Mesendoderm (in vitro differentiated cells): ENCODE results near the gene LMF1.
A peak's percentile ranks its signal among the peaks of the same experiment; 100 is the strongest.

Experiments
- DNase-seq: peaks from one replicate; pipeline ENCODE4 v3.0.0; 2013
- H2AK5ac ChIP-seq: 2 replicates; pipeline ENCODE4 v1.6.1; 2013; ENCODE audit warnings: low read length, inconsistent platforms
- H2BK120ac ChIP-seq: 2 replicates; pipeline ENCODE4 v1.6.1; 2013; ENCODE audit warnings: low read depth, mild to moderate bottlenecking, low read length, moderate library complexity, mixed read lengths
- H2BK15ac ChIP-seq: replicated peaks from 2 replicates; pipeline ENCODE4 v1.6.1; 2013; ENCODE audit warnings: low read depth, mild to moderate bottlenecking, moderate library complexity
- H2BK5ac ChIP-seq: 2 replicates; pipeline ENCODE4 v1.6.1; 2013; ENCODE audit warnings: low read length, inconsistent platforms
- H3K18ac ChIP-seq: 2 replicates; pipeline ENCODE4 v1.6.1; 2013; ENCODE audit warnings: mild to moderate bottlenecking, low read length, mixed read lengths
- H3K23ac ChIP-seq: one replicate; pipeline ENCODE4 v1.6.1; 2013; ENCODE audit warnings: low read length
- H3K27ac ChIP-seq: 2 replicates; pipeline ENCODE4 v1.5.1; 2013; ENCODE audit warnings: low read depth, mild to moderate bottlenecking, inconsistent platforms, low read length, moderate library complexity
- H3K27me3 ChIP-seq: 2 replicates; pipeline ENCODE4 v1.6.1; 2013; ENCODE audit warnings: low read length, control low read depth, mild to moderate bottlenecking, inconsistent platforms; ENCODE audit not compliant: insufficient read depth, poor library complexity
- H3K36me3 ChIP-seq: 2 replicates; pipeline ENCODE4 v1.6.1; 2013; ENCODE audit warnings: low read length, inconsistent platforms; ENCODE audit not compliant: control insufficient read depth, insufficient read depth
- H3K4ac ChIP-seq: one replicate; pipeline ENCODE4 v1.6.1; 2013; ENCODE audit warnings: low read depth, mild to moderate bottlenecking, low read length, moderate library complexity
- H3K4me1 ChIP-seq: 2 replicates; pipeline ENCODE4 v1.6.1; 2013; ENCODE audit warnings: low read depth, low read length, inconsistent platforms; ENCODE audit not compliant: control insufficient read depth
- H3K4me2 ChIP-seq: 2 replicates; pipeline ENCODE4 v1.6.1; 2013; ENCODE audit warnings: low read length
- H3K4me3 ChIP-seq: 2 replicates; pipeline ENCODE4 v1.5.1; 2013; ENCODE audit warnings: mild to moderate bottlenecking, low read length
- H3K56ac ChIP-seq: one replicate; pipeline ENCODE4 v1.6.1; 2013; ENCODE audit warnings: low read length
- H3K79me1 ChIP-seq: 2 replicates; pipeline ENCODE4 v1.6.1; 2013; ENCODE audit warnings: low read length, inconsistent platforms
- H3K79me2 ChIP-seq: 2 replicates; pipeline ENCODE4 v1.6.1; 2013; ENCODE audit warnings: mild to moderate bottlenecking, low read length; ENCODE audit not compliant: control insufficient read depth, insufficient read depth
- H3K9ac ChIP-seq: 2 replicates; pipeline ENCODE4 v1.6.1; 2013; ENCODE audit warnings: low read length, inconsistent platforms
- H4K5ac ChIP-seq: one replicate; pipeline ENCODE4 v1.6.1; 2013; ENCODE audit warnings: low read length
- H4K8ac ChIP-seq: one replicate; pipeline ENCODE4 v1.6.1; 2013; ENCODE audit warnings: low read depth, mild to moderate bottlenecking, control low read depth, low read length, moderate library complexity
- WGBS: extraction: QIAGEN DNeasy Blood & Tissue Kit; methylation state at CpG from one replicate; pipeline ENCODE4 v1.1.7; 2013; ENCODE audit warnings: low lambda C conversion rate, missing lambda C conversion rate; ENCODE audit not compliant: insufficient coverage; ENCODE audit errors: extremely low coverage; 5-methylcytosine and 5-hydroxymethylcytosine counted together

Gene LMF1

DNA sequence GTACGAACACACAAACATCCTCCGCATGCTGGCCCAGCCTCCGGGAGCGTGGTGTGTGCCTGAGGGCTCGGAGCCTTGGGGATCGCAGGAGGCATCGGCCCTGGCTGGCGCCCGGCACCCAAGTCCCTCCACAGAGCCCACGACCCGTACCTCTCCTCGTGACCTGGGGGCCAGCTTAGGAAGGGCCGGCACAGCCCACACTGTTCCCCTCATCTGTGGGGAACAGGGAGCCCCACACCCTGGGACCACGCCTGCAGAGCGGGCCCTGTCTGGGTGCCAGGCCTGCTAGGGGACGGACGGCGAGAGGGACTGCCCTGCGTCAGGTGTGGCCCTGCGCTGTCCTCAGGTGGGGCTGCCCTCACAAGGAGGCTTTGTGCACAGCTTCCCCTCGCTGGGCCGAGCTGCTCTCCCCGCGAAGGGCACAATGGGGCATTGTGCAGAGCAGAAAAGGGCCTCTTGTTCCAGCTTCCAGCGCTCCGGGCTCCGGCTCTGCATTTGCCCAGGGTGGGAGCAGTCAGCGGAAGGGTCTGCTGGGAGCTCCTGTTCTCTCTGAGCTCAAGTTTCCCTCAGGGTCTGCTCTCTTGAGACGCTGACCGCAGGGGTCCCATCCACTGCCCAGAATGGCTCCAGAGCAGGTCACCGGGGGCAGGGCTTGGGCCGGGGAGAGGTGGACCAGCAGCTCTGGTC, 1.7 kb upstream of the LMF1 start:
- no peak overlapping the region for H3K18ac ChIP-seq
- H2BK120ac ChIP-seq: no peak overlapping the region
- no peaks in the 10 kb centered on the region for H3K4me1 ChIP-seq
- H2BK5ac ChIP-seq: no peak overlapping the region
- H2AK5ac ChIP-seq: no peak overlapping the region
- H3K4me2 ChIP-seq: no peak overlapping the region
- H3K27ac ChIP-seq: no peak overlapping the region
- H3K4me3 ChIP-seq: no peak overlapping the region
- no peak for DNase-seq
- H3K56ac ChIP-seq: no peak overlapping the region
- no peak overlapping the region for H3K9ac ChIP-seq
- WGBS: no CpG with 5 or more reads among the region's 32 CpGs
- no peak overlapping the region for H3K23ac ChIP-seq
- no peak overlapping the region for H2BK15ac ChIP-seq
- H3K79me1 ChIP-seq: peaks cover 3% of the 10 kb centered on the region
- no peaks in the 10 kb centered on the region for H3K79me2 ChIP-seq
- no peak overlapping the region for H4K8ac ChIP-seq
- H4K5ac ChIP-seq: no peak overlapping the region
- H3K36me3 ChIP-seq: no peaks in the 10 kb centered on the region
- H3K4ac ChIP-seq: no peak overlapping the region
- H3K27me3 ChIP-seq: no peaks in the 10 kb centered on the region

DNA sequence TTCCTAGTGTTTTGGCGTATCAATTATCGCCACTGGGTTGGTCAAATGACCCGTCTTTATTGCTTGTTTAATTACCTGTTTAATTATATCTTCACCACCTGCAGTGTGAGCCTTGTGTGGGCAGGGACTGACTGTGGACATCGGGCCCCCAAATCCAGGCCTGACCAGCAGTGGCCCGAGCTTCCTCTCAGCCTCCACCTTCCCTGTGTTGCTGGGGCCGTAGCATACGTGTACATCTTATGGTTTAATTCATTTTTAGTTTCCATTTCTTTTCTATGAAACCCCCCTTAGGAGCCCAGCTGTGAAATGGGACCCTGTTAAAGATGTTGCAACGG, 1.2 kb upstream of the LMF1 start:
- H3K4me2 ChIP-seq: no peak overlapping the region
- no peak overlapping the region for H3K4ac ChIP-seq
- no peak overlapping the region for H2BK120ac ChIP-seq
- no peak overlapping the region for H4K5ac ChIP-seq
- H3K27ac ChIP-seq: no peak overlapping the region
- H3K23ac ChIP-seq: no peak overlapping the region
- H2BK5ac ChIP-seq: no peak overlapping the region
- H3K79me1 ChIP-seq: peaks cover 3% of the 10 kb centered on the region
- no peaks in the 10 kb centered on the region for H3K4me1 ChIP-seq
- no peak overlapping the region for H3K4me3 ChIP-seq
- H2AK5ac ChIP-seq: no peak overlapping the region
- no CpG with 5 or more reads among the region's 8 CpGs for WGBS
- no peak overlapping the region for H3K9ac ChIP-seq
- no peaks in the 10 kb centered on the region for H3K27me3 ChIP-seq
- no peaks in the 10 kb centered on the region for H3K36me3 ChIP-seq
- DNase-seq: no peak
- no peak overlapping the region for H3K18ac ChIP-seq
- no peaks in the 10 kb centered on the region for H3K79me2 ChIP-seq
- H3K56ac ChIP-seq: no peak overlapping the region
- H4K8ac ChIP-seq: no peak overlapping the region
- no peak overlapping the region for H2BK15ac ChIP-seq

DNA sequence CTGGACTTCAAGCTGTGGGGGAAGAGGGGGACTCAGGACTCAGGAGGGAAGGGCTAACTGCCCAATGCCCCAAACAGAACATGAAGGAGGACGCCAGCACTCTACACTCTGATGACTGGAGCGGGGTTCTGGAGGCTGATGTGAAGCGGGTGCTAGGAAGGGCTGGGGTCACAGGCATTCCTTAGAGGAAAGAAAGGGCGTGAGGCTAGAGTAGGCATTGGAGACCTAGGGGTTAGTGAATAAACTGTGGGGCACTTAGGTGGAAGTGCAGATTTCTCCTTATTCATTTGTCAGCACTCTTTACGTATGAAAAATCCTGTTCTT, 760 bp upstream of the LMF1 start:
- Histone ChIP-seq H3K79me2 (no peaks in the 10 kb centered on the region), H3K27me3 (no peaks in the 10 kb centered on the region), H3K23ac (no peak overlapping the region), H3K79me1 (peaks cover 3% of the 10 kb centered on the region), H3K4me3 (no peak overlapping the region), H2AK5ac (no peak overlapping the region), H2BK5ac (no peak overlapping the region), H3K36me3 (no peaks in the 10 kb centered on the region), H4K5ac (no peak overlapping the region), H3K4me2 (no peak overlapping the region), H2BK15ac (no peak overlapping the region), H3K4me1 (no peaks in the 10 kb centered on the region), H4K8ac (no peak overlapping the region), H3K9ac (peak overlapping the region; percentile 39), H3K4ac (no peak overlapping the region), H3K27ac (no peak overlapping the region), H2BK120ac (no peak overlapping the region), H3K18ac (no peak overlapping the region), H3K56ac (no peak overlapping the region)
- no CpG with 5 or more reads among the region's 5 CpGs for WGBS
- no peak for DNase-seq

GRCh38 chr16:970386-970765, 408 bp downstream of the LMF1 start:
- H3K4me3 ChIP-seq: peak overlapping the region; percentile 64
- no peak overlapping the region for H2AK5ac ChIP-seq
- H3K79me2 ChIP-seq: no peaks in the 10 kb centered on the region
- H3K23ac ChIP-seq: peak overlapping the region; percentile 45
- H3K79me1 ChIP-seq: peaks cover 3% of the 10 kb centered on the region
- H3K36me3 ChIP-seq: no peaks in the 10 kb centered on the region
- H3K4me2 ChIP-seq: peak overlapping the region; percentile 66
- no peak overlapping the region for H4K5ac ChIP-seq
- no peak for DNase-seq
- no peak overlapping the region for H2BK15ac ChIP-seq
- peak overlapping the region; percentile 89 for H3K9ac ChIP-seq
- no peak overlapping the region for H4K8ac ChIP-seq
- H2BK5ac ChIP-seq: no peak overlapping the region
- H3K4ac ChIP-seq: peak overlapping the region; percentile 58
- H3K18ac ChIP-seq: peak overlapping the region; percentile 33
- H3K27ac ChIP-seq: no peak overlapping the region
- H3K27me3 ChIP-seq: no peaks in the 10 kb centered on the region
- no peaks in the 10 kb centered on the region for H3K4me1 ChIP-seq
- peak overlapping the region; percentile 95 for H3K56ac ChIP-seq
- no peak overlapping the region for H2BK120ac ChIP-seq
- no CpG with 5 or more reads among the region's 42 CpGs for WGBS

DNA sequence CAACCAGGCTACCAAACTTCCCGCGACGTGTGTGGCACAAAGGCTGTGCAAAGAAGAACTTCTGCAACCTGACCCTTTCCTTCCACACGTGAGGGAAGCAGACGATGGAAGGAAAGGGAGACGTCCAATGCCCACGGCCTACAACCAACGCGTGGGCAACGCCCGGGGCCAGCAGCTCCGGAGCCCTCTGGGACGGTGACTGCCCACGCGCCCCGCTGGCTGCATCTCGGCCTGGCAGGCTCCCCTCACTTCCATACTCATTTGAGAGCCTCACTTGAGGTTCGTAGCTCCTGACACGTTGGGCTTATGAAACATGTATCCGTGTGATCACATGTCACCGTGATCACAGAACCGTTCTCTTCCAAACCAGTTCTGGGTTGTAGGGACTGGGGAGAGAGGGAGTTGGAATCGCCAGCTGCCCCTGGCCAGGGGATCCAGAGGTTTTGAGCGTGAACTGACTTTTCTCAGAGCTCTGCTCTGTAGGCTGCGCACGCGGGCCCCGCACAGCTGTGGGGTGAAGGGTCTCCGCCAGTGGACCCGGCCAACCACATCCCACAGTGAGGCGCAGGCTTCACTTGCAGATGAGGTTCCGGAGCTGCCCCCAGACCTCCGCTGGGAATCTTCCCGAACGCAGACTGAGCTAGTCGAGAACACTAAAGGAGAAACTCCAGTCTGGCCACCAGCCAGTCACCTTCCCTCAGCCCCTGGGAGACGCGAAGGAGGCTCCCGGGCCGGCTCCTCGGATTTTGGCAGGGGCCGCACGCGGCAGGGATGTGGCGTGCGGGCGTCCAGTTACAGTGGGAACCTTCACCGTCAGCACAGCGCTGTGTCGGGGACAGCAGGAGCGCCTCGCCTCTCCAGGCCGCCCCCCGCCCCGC, 1.0 kb downstream of the LMF1 start:
- Histone ChIP-seq H4K5ac (no peak overlapping the region), H3K79me1 (peaks cover 3% of the 10 kb centered on the region), H3K27me3 (no peaks in the 10 kb centered on the region), H2BK15ac (no peak overlapping the region), H3K4me2 (peak overlapping the region; percentile 66), H2BK5ac (no peak overlapping the region), H3K4ac (peak overlapping the region; percentile 58), H3K27ac (no peak overlapping the region), H2BK120ac (no peak overlapping the region), H4K8ac (no peak overlapping the region), H3K9ac (peak overlapping the region; percentile 89), H3K18ac (peak overlapping the region; percentile 33), H3K23ac (peak overlapping the region; percentile 45), H3K36me3 (no peaks in the 10 kb centered on the region), H3K79me2 (no peaks in the 10 kb centered on the region), H3K4me3 (peak overlapping the region; percentile 64), H2AK5ac (no peak overlapping the region), H3K56ac (peak overlapping the region; percentile 95), H3K4me1 (no peaks in the 10 kb centered on the region)
- no CpG with 5 or more reads among the region's 55 CpGs for WGBS
- DNase-seq: peak; percentile 18
